GM12878 (cell line): ENCODE results near the gene COL9A3. TPM values are rescaled to one million over a fixed set of nuclear protein-coding genes. Genes with fewer than 3 reads are reported as not detected.

Source experiments
- ATAC-seq: fragments of 200-7000 bp; cut with Tn5 transposase; 3 replicates; pipeline ENCODE4 v1.9.1; 2020; ENCODE audit warnings: mild to moderate bottlenecking, moderate library complexity
- BruUV-seq: library from RNA; stranded (reverse); fragments of 400-500 nt; replicated peaks from 2 replicates; lab custom pipeline; 2021; lab: Mats Ljungman, UMichigan
- CTCF ChIA-PET: fragments of 300-600 bp; sonication (Branson Sonifier 250); formaldehyde crosslinking; extraction: SDS; loops from one replicate; lab custom pipeline; 2021; ENCODE audit warnings: inconsistent platforms; lab: Yijun Ruan, JAX
- POLR2A ChIA-PET: fragments of 350-600 bp; formaldehyde crosslinking; extraction: SDS; loops from one replicate; lab custom pipeline; 2021; ENCODE audit warnings: inconsistent platforms; lab: Charles Lee
- RAD21 ChIA-PET: fragments of 300-600 bp; sonication (Branson Sonifier 250); formaldehyde crosslinking; loops from one replicate; lab custom pipeline; 2023; ENCODE audit warnings: antibody characterized with exemption; ENCODE audit not compliant: unreplicated experiment; lab: Charles Lee
- SMC1A ChIA-PET: fragments of 300-600 bp; sonication (Branson Sonifier 250); formaldehyde crosslinking; loops from one replicate; lab custom pipeline; 2023; ENCODE audit not compliant: unreplicated experiment, uncharacterized antibody; lab: Charles Lee
- DNase-seq: peaks from one replicate; pipeline ENCODE4 v3.0.0-alpha.2; 2011; ENCODE audit warnings: low read depth, low spot score
- FAIRE-seq: peaks from 3 replicates; lab custom pipeline; 2011; peaks lifted over from hg19 to GRCh38; lab: Jason Lieb, UNC
- H2AFZ ChIP-seq: 2 replicates; pipeline ENCODE4 v1.6.0; 2011; ENCODE audit warnings: low read depth, low read length, control low read depth; ENCODE audit not compliant: control insufficient read depth
- H3K27ac ChIP-seq: 2 replicates; pipeline ENCODE4 v1.5.1; 2011; ENCODE audit warnings: control low read depth; ENCODE audit not compliant: control insufficient read depth, insufficient read depth
- H3K27me3 ChIP-seq, 2 experiments: replicated peaks in 1 of 2; 2 replicates each; pipeline versions ENCODE4 v1.6.0 to v1.6.1; 2011; ENCODE audit warnings: low read length in 1 of 2; ENCODE audit not compliant: control insufficient read depth in 2 of 2, insufficient read depth in 2 of 2
- H3K36me3 ChIP-seq, 2 experiments: 2 replicates each; pipeline ENCODE4 v1.5.1; 2011; ENCODE audit warnings: low read length in 1 of 2; ENCODE audit not compliant: control insufficient read depth in 2 of 2, insufficient read depth in 2 of 2
- H3K4me1 ChIP-seq: 2 replicates; pipeline ENCODE4 v1.6.1; 2011; ENCODE audit warnings: mild to moderate bottlenecking, low read length, moderate library complexity, mixed read lengths; ENCODE audit not compliant: control insufficient read depth, insufficient read depth
- H3K4me2 ChIP-seq: 2 replicates; pipeline ENCODE4 v1.6.0; 2011; ENCODE audit warnings: control low read depth; ENCODE audit not compliant: control insufficient read depth, insufficient read depth
- H3K4me3 ChIP-seq: fragments of 200-600 bp; sonication (generic); 2 replicates; pipeline ENCODE4 v1.5.1; 2016
- H3K79me2 ChIP-seq: 2 replicates; pipeline ENCODE4 v1.6.0; 2011; ENCODE audit warnings: low read length; ENCODE audit not compliant: control insufficient read depth, insufficient read depth
- H3K9ac ChIP-seq: 2 replicates; pipeline ENCODE4 v1.8.0; 2011; ENCODE audit warnings: low read length, control low read depth, mixed read lengths; ENCODE audit not compliant: control insufficient read depth, insufficient read depth
- H3K9me3 ChIP-seq: replicated peaks from 3 replicates; pipeline ENCODE4 v1.5.1; 2011; ENCODE audit warnings: mild to moderate bottlenecking, low read length; ENCODE audit not compliant: control insufficient read depth, insufficient read depth
- H4K20me1 ChIP-seq: 2 replicates; pipeline ENCODE4 v1.6.0; 2011; ENCODE audit not compliant: control insufficient read depth, insufficient read depth
- E2F4 ChIP-seq: IDR thresholded peaks from 2 replicates; pipeline ENCODE4 v1.6.1; 2012; ENCODE audit warnings: low read depth, low read length, improper control_type of control experiment
- IRF4 ChIP-seq: IDR thresholded peaks from 2 replicates; pipeline ENCODE4 v1.6.1; 2011; ENCODE audit warnings: low read depth, low read length
- MAX ChIP-seq: IDR thresholded peaks from 2 replicates; pipeline ENCODE4 v1.6.1; 2012; ENCODE audit warnings: low read depth, low read length, improper control_type of control experiment
- RAD51 ChIP-seq: fragments of 450-650 bp; IDR thresholded peaks from 2 replicates; pipeline ENCODE4 v1.6.1; 2016; ENCODE audit warnings: moderate library complexity, mild to moderate bottlenecking, inconsistent platforms
- SMC3 ChIP-seq: IDR thresholded peaks from 2 replicates; pipeline ENCODE4 v1.6.1; 2011; ENCODE audit warnings: low read length, improper control_type of control experiment, borderline replicate concordance
- TCF3 ChIP-seq: IDR thresholded peaks from 2 replicates; pipeline ENCODE4 v1.6.1; 2012; ENCODE audit warnings: low read depth, mild to moderate bottlenecking, low read length, borderline replicate concordance; ENCODE audit not compliant: insufficient read depth
- WRNIP1 ChIP-seq: IDR thresholded peaks from 2 replicates; pipeline ENCODE4 v1.6.1; 2011; ENCODE audit warnings: low read depth, low read length, improper control_type of control experiment, borderline replicate concordance
- ZNF207 ChIP-seq: fragments of 450-650 bp; IDR thresholded peaks from 2 replicates; pipeline ENCODE4 v1.6.1; 2014; ENCODE audit warnings: antibody characterized with exemption, mild to moderate bottlenecking, borderline replicate concordance
- WGBS: methylation state at CpG from one replicate; pipeline ENCODE4 v1.1.6; 2016; ENCODE audit warnings: low lambda C conversion rate; ENCODE audit not compliant: insufficient replicate concordance, insufficient coverage; ENCODE audit errors: missing lambda C conversion rate; 5-methylcytosine and 5-hydroxymethylcytosine counted together
- in situ Hi-C: fragments of 300-500 bp; cut with MboI; formaldehyde crosslinking; loops from 9 replicates; pipeline ENCODE4 v1.14.3; 2018; ENCODE audit warnings: mixed read lengths
- intact Hi-C: fragments of 100-400 bp; cut with micrococcal nuclease; formaldehyde crosslinking; loops from one replicate; pipeline ENCODE4 v1.14.2; 2022; ENCODE audit not compliant: unreplicated experiment
- polyA plus RNA-seq, 11 experiments: library from polyadenylated mRNA; depleted of rRNA in 4 of 11; unstranded in 6 of 11; stranded (reverse) in 5 of 11; fragments of >200 nt; fragmentation: Nextera tagmentation in 4 of 11; fragmentation: Illumina TruSeq in 1 of 11; extraction: Ambion mirVana in 4 of 11; extraction: Trizol in 1 of 11; gene quantifications; 1 replicate in 1 of 11; 2 replicates in 10 of 11; pipeline versions ENCODE4 v1.2.1 to v1.2.3, GENCODE V29; 2011 to 2016; ENCODE audit warnings: inconsistent platforms in 2 of 11, missing spikeins in 2 of 11, low read depth in 1 of 11
- total RNA-seq, 4 experiments: library from RNA; depleted of rRNA in 3 of 4; stranded (reverse); fragments of >200 nt in 3 of 4; fragmentation: Illumina TruSeq in 1 of 4; extraction: Trizol in 1 of 4; gene quantifications; 2 replicates each; pipeline versions ENCODE4 v1.2.1 to v1.2.3, GENCODE V29; 2013 to 2021

COL9A3 gene
- total and polyA plus RNA-seq, 10 of the 15 experiments (the other 5 are each of a cell fraction or from before 2014, with no cell fraction given): 0.09 to 1.7 (median 0.63) TPM; not detected in 1

- TF ChIP-seq WRNIP1 (no peak), MAX (no peak; the same call in 1 of the 2 replicates), TCF3 (no peak), SMC3 (no peak), RAD51 (0 out of 2 replicates have a peak, but pooled peaks have one; percentile 26), ZNF207 (no peak), IRF4 (no peak), E2F4 (no peak)
- TF ChIP-seq, all 136 proteins: peak for 8
Measured at GRCh38 chr20:62838128-62838891, 21.5 kb downstream of the COL9A3 start (continued).

GRCh38 chr20:62839261-62839660 lies 22.4 kb downstream of the COL9A3 start:
- CTCF ChIA-PET: interaction anchor here (1.0 kb wide), 1 partner anchor 54 kb away, joined by 3 read pairs; no protein-coding TSS in a partner anchor
- SMC1A ChIA-PET: no interaction called here
- H2AFZ ChIP-seq: no peak overlapping the region
- H3K27ac ChIP-seq: no peak overlapping the region
- POLR2A ChIA-PET: no interaction called here
- no peak overlapping the region for H3K4me2 ChIP-seq
- BruUV-seq: no TSS peak
- FAIRE-seq (no peak), DNase-seq (no peak), ATAC-seq (no peak)
- peaks cover 6% of the 10 kb centered on the region for H3K4me1 ChIP-seq
- RAD21 ChIA-PET: no interaction called here
- TF ChIP-seq TCF3: no peak
- TF ChIP-seq E2F4: no peak
- 73% methylated on average over 7 of the region's 8 CpGs for WGBS
- H3K4me3 ChIP-seq: no peak overlapping the region
- intact Hi-C loops: no loop called here
- H3K9ac ChIP-seq: no peak overlapping the region
- H3K79me2 ChIP-seq: no peaks in the 10 kb centered on the region
- no peaks in the 10 kb centered on the region for H3K36me3 ChIP-seq
- in situ Hi-C loops: no loop called here
- H4K20me1 ChIP-seq: no peaks in the 10 kb centered on the region
- H3K27me3 ChIP-seq: peaks cover 0 to 3% of the 10 kb centered on the region in 2 experiments; a peak in 3 of 4 replicates
- H3K9me3 ChIP-seq: no peaks in the 10 kb centered on the region
